Hypothalamus (tissue), 51 donors: ENCODE results near the gene GGACT.
"Not testable (repeated sequence)": the region's sequence is repeated elsewhere in the genome, so short reads cannot be mapped to it uniquely, and the experiment has no call there.

Experiments
- DNase-seq, 51 donors: peaks; one replicate each; lab custom pipeline; 2025; lab: John Stamatoyannopoulos, UW

GGACT gene

GRCh38 chr13:100602493-100603111, 14.0 kb upstream of the GGACT start:
- DNase-seq = no peak

GRCh38 chr13:100601716-100602115, 13.1 kb upstream of the GGACT start:
- no peak for DNase-seq

- DNase-seq = no peak
Measured at GRCh38 chr13:100600915-100601314, 12.3 kb upstream of the GGACT start.

GRCh38 chr13:100600461-100600860, 11.9 kb upstream of the GGACT start:
- no peak for DNase-seq

GRCh38 chr13:100597253-100597652, 8.7 kb upstream of the GGACT start:
- DNase-seq = no peak

GRCh38 chr13:100596516-100596915, 7.9 kb upstream of the GGACT start:
- no peak for DNase-seq

- DNase-seq = no peak
Measured at GRCh38 chr13:100594731-100595130, 6.1 kb upstream of the GGACT start.

GRCh38 chr13:100594255-100594654, 5.7 kb upstream of the GGACT start:
- DNase-seq = no peak

- no peak for DNase-seq
Measured at GRCh38 chr13:100589178-100589725, 663 bp upstream of the GGACT start.

GRCh38 chr13:100584896-100585295, 3.7 kb downstream of the GGACT start:
- DNase-seq = no peak

- no peak for DNase-seq
Measured at GRCh38 chr13:100581504-100581903, 7.1 kb downstream of the GGACT start.

- DNase-seq = no peak
Measured at GRCh38 chr13:100581030-100581429, 7.6 kb downstream of the GGACT start.

- no peak for DNase-seq
Measured at GRCh38 chr13:100580045-100580444, 8.5 kb downstream of the GGACT start.

- DNase-seq = not testable (repeated sequence)
Measured at GRCh38 chr13:100577239-100577638, 11.3 kb downstream of the GGACT start.

- DNase-seq = peak in 35 of 51 donors; percentile 1 to 75 (median 41)
Measured at GRCh38 chr13:100573121-100573520, 15.5 kb downstream of the GGACT start.

- no peak for DNase-seq
Measured at GRCh38 chr13:100566543-100566942, 22.0 kb downstream of the GGACT start.

GRCh38 chr13:100565286-100565685, 23.3 kb downstream of the GGACT start:
- no peak for DNase-seq

GRCh38 chr13:100564444-100565223, 24.0 kb downstream of the GGACT start:
- no peak for DNase-seq

- no peak for DNase-seq
Measured at GRCh38 chr13:100563779-100564178, 24.8 kb downstream of the GGACT start.

- no peak for DNase-seq
Measured at GRCh38 chr13:100561599-100562204, 26.9 kb downstream of the GGACT start.

GRCh38 chr13:100561158-100561499, 27.5 kb downstream of the GGACT start:
- DNase-seq = peak in 1 of 51 donors; percentile 54
